HepG2 (cell line): Measurements from ENCODE around the gene CDR2L. TPM values are rescaled to one million over a fixed set of nuclear protein-coding genes. Genes with fewer than 3 reads are reported as not detected.

Experiments
- EZH2 ChIP-seq: conservative IDR thresholded peaks from 2 replicates; pipeline ENCODE4 v1.6.1; 2012; ENCODE audit warnings: mild to moderate bottlenecking, low read depth, low read length, moderate library complexity
- IKZF4 ChIP-seq: sonication (generic); formaldehyde crosslinking; IDR thresholded peaks from 2 replicates; pipeline ENCODE4 v1.5.1; 2020; ENCODE audit warnings: borderline replicate concordance, mild to moderate bottlenecking, low read depth, missing genetic modification reagents; ENCODE audit errors: not compliant biosample characterization
- KLF13 ChIP-seq: sonication (generic); formaldehyde crosslinking; IDR thresholded peaks from 2 replicates; pipeline ENCODE4 v1.4.0; 2020; ENCODE audit warnings: mild to moderate bottlenecking, missing genetic modification reagents
- MAX ChIP-seq: IDR thresholded peaks from 2 replicates; pipeline ENCODE4 v1.6.1; 2012; ENCODE audit warnings: inconsistent platforms
- MXD1 ChIP-seq: sonication (generic); formaldehyde crosslinking; IDR thresholded peaks from 2 replicates; pipeline ENCODE4 v1.4.0; 2020; ENCODE audit warnings: mild to moderate bottlenecking, missing genetic modification reagents
- PHF21A ChIP-seq: sonication (generic); formaldehyde crosslinking; IDR thresholded peaks from 2 replicates; pipeline ENCODE4 v1.5.0; 2020; ENCODE audit warnings: mild to moderate bottlenecking, missing genetic modification reagents
- SOX13 ChIP-seq, 3 experiments: fragments of 450-650 bp in 1 of 3; sonication (generic) in 1 of 3; formaldehyde crosslinking in 1 of 3; IDR thresholded peaks in 2 of 3; conservative IDR thresholded peaks in 1 of 3; 2 replicates each; pipeline versions ENCODE4 v1.5.0 to v1.6.1; 2016 to 2020; ENCODE audit warnings: antibody characterized with exemption in 1 of 3, mild to moderate bottlenecking in 1 of 3, missing compliant biosample characterization in 1 of 3, missing genetic modification reagents in 1 of 3, moderate library complexity in 1 of 3
- ZBTB10 ChIP-seq: sonication (generic); formaldehyde crosslinking; IDR thresholded peaks from 2 replicates; pipeline ENCODE4 v1.4.0; 2020; ENCODE audit warnings: missing genetic modification reagents, borderline replicate concordance
- ZEB1 ChIP-seq: IDR thresholded peaks from 2 replicates; pipeline ENCODE4 v1.6.1; 2012; ENCODE audit warnings: mild to moderate bottlenecking, low read depth, inconsistent platforms; ENCODE audit not compliant: insufficient replicate concordance
- ZFP36L1 ChIP-seq: sonication (generic); formaldehyde crosslinking; IDR thresholded peaks from 2 replicates; pipeline ENCODE4 v1.8.0; 2022; ENCODE audit warnings: mild to moderate bottlenecking, missing genetic modification reagents, moderate library complexity
- ZNF160 ChIP-seq: sonication (generic); formaldehyde crosslinking; IDR thresholded peaks from 2 replicates; pipeline ENCODE4 v1.8.0; 2022; ENCODE audit warnings: mild to moderate bottlenecking, inconsistent platforms, missing genetic modification reagents
- ZNF275 ChIP-seq: sonication (generic); formaldehyde crosslinking; IDR thresholded peaks from 2 replicates; pipeline ENCODE4 v1.8.0; 2022; ENCODE audit warnings: missing genetic modification reagents, mild to moderate bottlenecking, inconsistent platforms, borderline replicate concordance
- ZNF547 ChIP-seq: sonication (generic); formaldehyde crosslinking; IDR thresholded peaks from 2 replicates; pipeline ENCODE4 v1.5.1; 2020; ENCODE audit warnings: mild to moderate bottlenecking, missing genetic modification reagents
- ZNF605 ChIP-seq: sonication (generic); formaldehyde crosslinking; IDR thresholded peaks from 2 replicates; pipeline ENCODE4 v1.8.0; 2022; ENCODE audit warnings: mild to moderate bottlenecking, missing genetic modification reagents
- ZNF747 ChIP-seq: sonication (generic); formaldehyde crosslinking; IDR thresholded peaks from 2 replicates; pipeline ENCODE4 v1.8.1; 2023; ENCODE audit warnings: missing genetic modification reagents, mild to moderate bottlenecking, borderline replicate concordance
- polyA plus RNA-seq, 8 experiments: library from polyadenylated mRNA; depleted of rRNA in 3 of 8; stranded (reverse) in 7 of 8; unstranded in 1 of 8; fragments of >200 nt; fragmentation: Illumina TruSeq in 4 of 8; extraction: Trizol in 4 of 8; gene quantifications; 2 replicates each; pipeline versions ENCODE4 v1.2.1 to v1.2.3, GENCODE V29; 2011 to 2016; ENCODE audit warnings: low read depth in 4 of 8, missing spikeins in 1 of 8, mixed read lengths in 1 of 8; ENCODE audit not compliant: insufficient read depth in 1 of 8
- total RNA-seq, 5 experiments: library from RNA; depleted of rRNA; stranded (reverse); fragments of >200 nt; fragmentation: Illumina TruSeq; extraction: Trizol; gene quantifications; 2 replicates each; pipeline ENCODE4 v1.2.3, GENCODE V29; 2016; ENCODE audit warnings: low read depth in 1 of 5
- TF ChIP-seq, protein P1 (sequence below): sonication (generic); formaldehyde crosslinking; conservative IDR thresholded peaks from 2 replicates; pipeline ENCODE4 v1.4.0; 2020; ENCODE audit warnings: missing genetic modification reagents
- TF ChIP-seq, protein P2 (sequence below), 2 experiments: sonication (generic) in 1 of 2; formaldehyde crosslinking in 1 of 2; IDR thresholded peaks; 2 replicates each; pipeline versions ENCODE4 v1.5.1 to v1.6.1; 2011 to 2020; ENCODE audit warnings: borderline replicate concordance in 1 of 2, low read depth in 1 of 2, low read length in 1 of 2, mild to moderate bottlenecking in 1 of 2, missing genetic modification reagents in 1 of 2, moderate library complexity in 1 of 2

The CDR2L gene
- total and polyA plus RNA-seq, 2 of the 13 experiments (the other 11 are each of a cell fraction or from before 2014, with no cell fraction given) = 1.9 to 2.1 TPM

GRCh38 chr17:74972107-74972972 is 15.1 kb upstream of the CDR2L start, which contains the start of gene HID1 (continued):
- peak; percentile 44; the same call in 1 of the 2 replicates for TF ChIP-seq ZBTB10
- TF ChIP-seq EZH2 = no peak
- TF ChIP-seq IKZF4 (CRISPR knock-in tag) = peak; percentile 27
- 0 out of 2 replicates have a peak, but pooled peaks have one; percentile 20 for TF ChIP-seq MXD1 (CRISPR knock-in tag)
- no peak for TF ChIP-seq KLF13 (CRISPR knock-in tag)
- TF ChIP-seq PHF21A (CRISPR knock-in tag) = peak; percentile 29
- no peak; the same call in 1 of the 2 replicates for TF ChIP-seq ZNF547 (CRISPR knock-in tag)
- no peak for TF ChIP-seq ZNF747
- TF ChIP-seq, protein P1, sequence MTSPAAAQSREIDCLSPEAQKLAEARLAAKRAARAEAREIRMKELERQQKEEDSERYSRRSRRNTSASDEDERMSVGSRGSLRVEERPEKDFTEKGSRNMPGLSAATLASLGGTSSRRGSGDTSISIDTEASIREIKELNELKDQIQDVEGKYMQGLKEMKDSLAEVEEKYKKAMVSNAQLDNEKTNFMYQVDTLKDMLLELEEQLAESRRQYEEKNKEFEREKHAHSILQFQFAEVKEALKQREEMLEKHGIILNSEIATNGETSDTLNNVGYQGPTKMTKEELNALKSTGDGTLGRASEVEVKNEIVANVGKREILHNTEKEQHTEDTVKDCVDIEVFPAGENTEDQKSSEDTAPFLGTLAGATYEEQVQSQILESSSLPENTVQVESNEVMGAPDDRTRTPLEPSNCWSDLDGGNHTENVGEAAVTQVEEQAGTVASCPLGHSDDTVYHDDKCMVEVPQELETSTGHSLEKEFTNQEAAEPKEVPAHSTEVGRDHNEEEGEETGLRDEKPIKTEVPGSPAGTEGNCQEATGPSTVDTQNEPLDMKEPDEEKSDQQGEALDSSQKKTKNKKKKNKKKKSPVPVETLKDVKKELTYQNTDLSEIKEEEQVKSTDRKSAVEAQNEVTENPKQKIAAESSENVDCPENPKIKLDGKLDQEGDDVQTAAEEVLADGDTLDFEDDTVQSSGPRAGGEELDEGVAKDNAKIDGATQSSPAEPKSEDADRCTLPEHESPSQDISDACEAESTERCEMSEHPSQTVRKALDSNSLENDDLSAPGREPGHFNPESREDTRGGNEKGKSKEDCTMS = no peak
- TF ChIP-seq ZNF275 = no peak
- no peak for TF ChIP-seq ZNF605
- TF ChIP-seq ZNF160 = 0 out of 2 replicates have a peak, but pooled peaks have one; percentile 15
- TF ChIP-seq ZFP36L1 (CRISPR knock-in tag) = no peak
- TF ChIP-seq MAX = peak; percentile 66
- TF ChIP-seq, protein P2, sequence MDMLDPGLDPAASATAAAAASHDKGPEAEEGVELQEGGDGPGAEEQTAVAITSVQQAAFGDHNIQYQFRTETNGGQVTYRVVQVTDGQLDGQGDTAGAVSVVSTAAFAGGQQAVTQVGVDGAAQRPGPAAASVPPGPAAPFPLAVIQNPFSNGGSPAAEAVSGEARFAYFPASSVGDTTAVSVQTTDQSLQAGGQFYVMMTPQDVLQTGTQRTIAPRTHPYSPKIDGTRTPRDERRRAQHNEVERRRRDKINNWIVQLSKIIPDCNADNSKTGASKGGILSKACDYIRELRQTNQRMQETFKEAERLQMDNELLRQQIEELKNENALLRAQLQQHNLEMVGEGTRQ (IDR thresholded peaks at IDR 0.05; ENCODE audit: low read depth, low read length) = no peak
- TF ChIP-seq, protein P2 (CRISPR knock-in tag; IDR thresholded peaks at IDR 0.05; ENCODE audit: borderline replicate concordance) = no peak
- TF ChIP-seq ZEB1 = no peak
- TF ChIP-seq SOX13 (IDR thresholded peaks at IDR 0.05) = no peak
- no peak; a peak in 1 of 4 replicates for TF ChIP-seq SOX13 (CRISPR knock-in tag; conservative IDR thresholded peaks at IDR 0.05 in 1 of 2, IDR thresholded peaks at IDR 0.05 in 1 of 2)
